ENCODE measurements around the gene OR2W1. TPM values are rescaled to one million over a fixed set of nuclear protein-coding genes. Genes with fewer than 3 reads are reported as not detected.

The OR2W1 gene
- total RNA-seq, 2 experiments from 2014 or later, result not detected

Other genes starting within 250 kb of the OR2W1 start
- 10 to 100 TPM; 56.8 to 58.0 TPM for gene TRIM27, start 121.2 kb downstream of the OR2W1 start, total RNA-seq
- under 1 TPM; 0.53 to 0.65 TPM for gene ZNF311, start 39.9 kb downstream of the OR2W1 start, total RNA-seq
- gene OR2B3, start 42.1 kb upstream of the OR2W1 start, total RNA-seq, result not detected
- not detected for gene OR2J1, start 54.3 kb upstream of the OR2W1 start, total RNA-seq
- gene OR2J3, start 62.9 kb upstream of the OR2W1 start, total RNA-seq, result not detected
- not detected for gene OR2J2, start 125.7 kb upstream of the OR2W1 start, total RNA-seq